ENCODE data around the gene PLEK.
"Not testable (repeated sequence)": the region's sequence is repeated elsewhere in the genome, so short reads cannot be mapped to it uniquely, and the experiment has no call there.

The PLEK gene

GRCh38 chr2:68386365-68386764 lies 21.3 kb downstream of the PLEK start:
- no peak for DNase-seq

GRCh38 chr2:68387408-68388350 lies 22.6 kb downstream of the PLEK start:
- DNase-seq, result no peak

GRCh38 chr2:68388358-68388757 lies 23.3 kb downstream of the PLEK start:
- no peak for DNase-seq

GRCh38 chr2:68388772-68389171 lies 23.7 kb downstream of the PLEK start:
- no peak for DNase-seq

GRCh38 chr2:68390114-68390513 lies 25.0 kb downstream of the PLEK start:
- no peak for DNase-seq

- DNase-seq, result no peak
These were observed 25.5 kb downstream of the PLEK start for GRCh38 chr2:68390586-68390985.

- DNase-seq, result no peak
These were observed 26.0 kb downstream of the PLEK start for GRCh38 chr2:68391099-68391498.

GRCh38 chr2:68391869-68392268 lies 26.8 kb downstream of the PLEK start:
- DNase-seq, result no peak

GRCh38 chr2:68396093-68396492 lies 31.0 kb downstream of the PLEK start:
- no peak for DNase-seq

GRCh38 chr2:68397704-68398263 lies 32.7 kb downstream of the PLEK start:
- not testable (repeated sequence) for DNase-seq

GRCh38 chr2:68403199-68403644 lies 38.1 kb downstream of the PLEK start:
- no peak for DNase-seq

- DNase-seq, result no peak
These were observed 39.1 kb downstream of the PLEK start for GRCh38 chr2:68404164-68404563.

GRCh38 chr2:68404893-68405799 lies 40.1 kb downstream of the PLEK start:
- DNase-seq, result no peak

GRCh38 chr2:68411397-68412126 lies 46.5 kb downstream of the PLEK start:
- DNase-seq, result no peak

- DNase-seq, result no peak
These were observed 47.2 kb downstream of the PLEK start for GRCh38 chr2:68412127-68412819.

- DNase-seq, result no peak
These were observed 48.4 kb downstream of the PLEK start for GRCh38 chr2:68413466-68413865.

- no peak for DNase-seq
These were observed 49.4 kb downstream of the PLEK start for GRCh38 chr2:68414452-68414851.

GRCh38 chr2:68414876-68415275 lies 49.8 kb downstream of the PLEK start:
- DNase-seq, result no peak

- no peak for DNase-seq
These were observed 50.4 kb downstream of the PLEK start for GRCh38 chr2:68415521-68415920.

- DNase-seq, result no peak
These were observed 51.1 kb downstream of the PLEK start for GRCh38 chr2:68416081-68416675.

GRCh38 chr2:68417926-68418325 lies 52.8 kb downstream of the PLEK start:
- no peak for DNase-seq

- DNase-seq, result no peak
These were observed 53.3 kb downstream of the PLEK start for GRCh38 chr2:68418419-68418818.
